ENCODE data around the gene PTPRB. TPM values are rescaled to one million over a fixed set of nuclear protein-coding genes. Genes with fewer than 3 reads are reported as not detected.

PTPRB gene
- total RNA-seq, 1 experiment from 2014 or later = 0.82 TPM

DNA sequence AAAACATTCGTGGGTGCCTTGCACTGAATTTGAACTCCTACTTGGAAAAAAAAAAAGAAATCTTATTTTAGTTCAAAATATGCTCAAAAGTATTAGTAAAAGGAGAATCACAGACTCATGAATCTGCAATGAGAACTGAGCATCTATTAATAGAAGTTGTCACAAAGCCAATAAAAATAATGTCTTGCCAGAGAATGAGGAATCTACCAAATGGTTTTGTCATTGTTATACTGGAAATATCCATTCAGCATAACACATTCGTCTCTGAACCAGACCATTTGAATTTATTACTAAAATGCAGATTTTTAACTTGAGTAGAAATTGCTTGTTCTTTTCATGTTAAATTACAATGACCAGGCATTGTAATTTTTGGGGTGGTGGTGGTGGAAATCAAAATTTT is 11.6 kb upstream of the PTPRB start:
- POLR2A ChIA-PET = interaction anchor here (1.1 kb wide), 1 partner anchor 10 kb away, joined by 3 read pairs; no protein-coding TSS in a partner anchor
- H3K36me3 Mint-ChIP-seq (ENCODE audit: insufficient read depth, unreplicated experiment) = no peaks in the 10 kb centered on the region
- no peaks in the 10 kb centered on the region for H3K9me3 Mint-ChIP-seq (ENCODE audit: unreplicated experiment)
- TF ChIP-seq, protein P1, sequence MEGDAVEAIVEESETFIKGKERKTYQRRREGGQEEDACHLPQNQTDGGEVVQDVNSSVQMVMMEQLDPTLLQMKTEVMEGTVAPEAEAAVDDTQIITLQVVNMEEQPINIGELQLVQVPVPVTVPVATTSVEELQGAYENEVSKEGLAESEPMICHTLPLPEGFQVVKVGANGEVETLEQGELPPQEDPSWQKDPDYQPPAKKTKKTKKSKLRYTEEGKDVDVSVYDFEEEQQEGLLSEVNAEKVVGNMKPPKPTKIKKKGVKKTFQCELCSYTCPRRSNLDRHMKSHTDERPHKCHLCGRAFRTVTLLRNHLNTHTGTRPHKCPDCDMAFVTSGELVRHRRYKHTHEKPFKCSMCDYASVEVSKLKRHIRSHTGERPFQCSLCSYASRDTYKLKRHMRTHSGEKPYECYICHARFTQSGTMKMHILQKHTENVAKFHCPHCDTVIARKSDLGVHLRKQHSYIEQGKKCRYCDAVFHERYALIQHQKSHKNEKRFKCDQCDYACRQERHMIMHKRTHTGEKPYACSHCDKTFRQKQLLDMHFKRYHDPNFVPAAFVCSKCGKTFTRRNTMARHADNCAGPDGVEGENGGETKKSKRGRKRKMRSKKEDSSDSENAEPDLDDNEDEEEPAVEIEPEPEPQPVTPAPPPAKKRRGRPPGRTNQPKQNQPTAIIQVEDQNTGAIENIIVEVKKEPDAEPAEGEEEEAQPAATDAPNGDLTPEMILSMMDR (IDR thresholded peaks at IDR 0.05; ENCODE audit: unreplicated experiment) = no peak
- peaks cover 24% of the 10 kb centered on the region for H3K4me1 Mint-ChIP-seq (ENCODE audit: insufficient read depth, unreplicated experiment)
- CTCF ChIA-PET = interaction anchor here (0.5 kb wide), 1 partner anchor 82 kb away, joined by 3 read pairs; no protein-coding TSS in a partner anchor
- H3K27ac Mint-ChIP-seq (ENCODE audit: low read depth, unreplicated experiment) = no peak overlapping the region
- BruUV-seq (replicated peaks) = no TSS peak
- intact Hi-C loops (cut with micrococcal nuclease) = no loop called here
- no peak overlapping the region for H3K4me3 Mint-ChIP-seq (ENCODE audit: unreplicated experiment)
- DNase-seq (ENCODE audit: unreplicated experiment) = peak; percentile 61
- H3K27me3 Mint-ChIP-seq (ENCODE audit: insufficient read depth, unreplicated experiment) = no peaks in the 10 kb centered on the region

DNA sequence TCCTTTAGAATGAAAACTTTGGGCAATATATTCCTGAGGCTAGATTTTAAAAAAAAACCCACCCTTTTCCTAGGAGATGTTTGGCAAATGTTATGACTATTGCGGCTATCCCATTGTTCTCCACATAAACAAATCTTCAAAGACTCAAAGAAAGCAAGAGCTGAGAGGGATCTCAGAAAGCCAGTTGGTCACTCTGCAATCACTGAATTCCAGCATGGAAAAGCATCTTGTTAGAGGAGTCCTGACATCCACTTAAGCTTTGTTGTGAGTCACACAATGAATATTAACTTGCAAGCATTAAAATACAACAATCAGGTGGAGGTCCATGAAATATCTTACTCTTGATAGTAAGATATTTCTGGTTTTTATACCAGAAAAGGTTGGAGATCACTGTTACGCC is 11.0 kb upstream of the PTPRB start:
- Mint-ChIP-seq H3K4me3 (ENCODE audit: unreplicated experiment) (no peak overlapping the region), H3K4me1 (ENCODE audit: insufficient read depth, unreplicated experiment) (peaks cover 24% of the 10 kb centered on the region), H3K36me3 (ENCODE audit: insufficient read depth, unreplicated experiment) (no peaks in the 10 kb centered on the region), H3K9me3 (ENCODE audit: unreplicated experiment) (no peaks in the 10 kb centered on the region), H3K27me3 (ENCODE audit: insufficient read depth, unreplicated experiment) (no peaks in the 10 kb centered on the region), H3K27ac (ENCODE audit: low read depth, unreplicated experiment) (no peak overlapping the region)
- CTCF ChIA-PET = interaction anchor here (0.5 kb wide), 1 partner anchor 82 kb away, joined by 3 read pairs; no protein-coding TSS in a partner anchor
- POLR2A ChIA-PET = interaction anchor here (0.7 kb wide), 1 partner anchor 509 kb away, joined by 3 read pairs; the partner anchor contains the start of gene TSPAN8
- BruUV-seq (replicated peaks) = no TSS peak
- no peak for DNase-seq (ENCODE audit: unreplicated experiment)
- TF ChIP-seq, protein P1 (IDR thresholded peaks at IDR 0.05; ENCODE audit: unreplicated experiment) = no peak
- intact Hi-C loops (cut with micrococcal nuclease) = no loop called here

DNA sequence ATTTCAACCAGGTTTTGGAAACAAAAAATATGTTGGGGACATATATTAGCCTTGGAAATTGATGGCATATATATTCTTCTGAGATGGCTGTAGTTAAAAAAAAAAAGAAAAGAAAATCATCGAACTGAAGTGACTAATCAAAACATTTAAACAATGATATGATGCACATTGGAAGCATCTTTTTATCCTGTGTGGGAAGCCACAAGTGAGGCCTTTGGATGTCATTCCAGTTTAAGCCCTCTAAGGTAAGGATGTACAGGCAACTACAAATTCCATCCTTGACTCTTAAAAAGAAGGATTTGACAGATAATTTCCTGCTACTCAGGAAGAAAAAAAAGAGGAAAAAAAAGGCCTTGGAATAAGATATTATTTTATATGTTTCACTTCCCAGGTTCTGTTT is 9.6 kb upstream of the PTPRB start:
- H3K4me1 Mint-ChIP-seq (ENCODE audit: insufficient read depth, unreplicated experiment) = peaks cover 17% of the 10 kb centered on the region
- no peaks in the 10 kb centered on the region for H3K36me3 Mint-ChIP-seq (ENCODE audit: insufficient read depth, unreplicated experiment)
- peak; percentile 2 for DNase-seq (ENCODE audit: unreplicated experiment)
- TF ChIP-seq, protein P1 (IDR thresholded peaks at IDR 0.05; ENCODE audit: unreplicated experiment) = no peak
- H3K27ac Mint-ChIP-seq (ENCODE audit: low read depth, unreplicated experiment) = peak overlapping the region; percentile 68
- ChIA-PET CTCF (no interaction called here), POLR2A (no interaction called here)
- no peaks in the 10 kb centered on the region for H3K27me3 Mint-ChIP-seq (ENCODE audit: insufficient read depth, unreplicated experiment)
- intact Hi-C loops (cut with micrococcal nuclease) = no loop called here
- no peak overlapping the region for H3K4me3 Mint-ChIP-seq (ENCODE audit: unreplicated experiment)
- no peaks in the 10 kb centered on the region for H3K9me3 Mint-ChIP-seq (ENCODE audit: unreplicated experiment)
- no TSS peak for BruUV-seq (replicated peaks)

DNA sequence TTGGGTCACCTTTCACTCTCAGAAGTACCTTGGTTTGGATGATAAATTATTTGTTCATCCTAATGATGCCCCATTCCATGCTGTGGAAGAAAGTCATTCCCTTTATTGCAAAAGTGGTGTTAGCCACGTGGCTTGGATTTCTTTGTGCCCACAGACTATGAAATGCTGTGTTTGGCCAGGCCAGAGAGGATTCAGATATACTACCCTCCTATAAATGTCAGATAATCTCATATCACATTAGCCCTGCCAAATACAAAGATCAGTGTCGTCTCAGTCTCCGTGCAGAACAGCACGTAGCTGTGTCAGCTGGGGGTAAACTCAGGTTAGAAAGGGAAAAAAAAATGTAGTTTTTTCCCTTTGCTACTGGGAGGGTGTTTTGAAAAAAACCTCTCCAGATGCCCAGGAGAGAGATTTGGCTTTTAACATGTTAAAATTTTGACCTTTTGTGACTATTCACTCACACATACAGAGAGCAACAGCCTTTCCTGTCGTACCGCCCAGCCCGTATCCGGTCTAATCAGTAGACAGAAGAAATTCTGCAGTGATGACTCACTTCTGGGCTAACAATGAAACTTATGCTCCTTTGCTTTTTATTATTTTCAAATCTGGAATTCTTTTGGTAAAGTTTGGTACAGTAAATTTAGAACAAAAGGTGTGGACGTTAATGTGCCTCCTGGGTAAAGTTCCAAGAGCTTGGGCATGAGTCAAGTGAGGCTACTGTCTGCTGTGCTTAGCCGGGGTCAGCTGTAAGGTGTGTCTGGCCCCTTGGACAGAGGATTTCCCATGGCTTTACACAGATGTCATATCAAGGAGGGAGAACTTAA is 8.5 kb upstream of the PTPRB start:
- no peaks in the 10 kb centered on the region for H3K36me3 Mint-ChIP-seq (ENCODE audit: insufficient read depth, unreplicated experiment)
- peak overlapping the region; percentile 68 for H3K27ac Mint-ChIP-seq (ENCODE audit: low read depth, unreplicated experiment)
- TF ChIP-seq, protein P1 (IDR thresholded peaks at IDR 0.05; ENCODE audit: unreplicated experiment) = no peak
- peak; percentile 90 for DNase-seq (ENCODE audit: unreplicated experiment)
- TSS peak; percentile 45 for BruUV-seq (replicated peaks)
- H3K9me3 Mint-ChIP-seq (ENCODE audit: unreplicated experiment) = no peaks in the 10 kb centered on the region
- POLR2A ChIA-PET = interaction anchor here (0.7 to 1.4 kb wide), 3 partner anchors 10 to 166 kb away, joined by 3 to 8 read pairs (median 3); no protein-coding TSS in a partner anchor
- peaks cover 17% of the 10 kb centered on the region for H3K4me1 Mint-ChIP-seq (ENCODE audit: insufficient read depth, unreplicated experiment)
- peak overlapping the region; percentile 52 for H3K4me3 Mint-ChIP-seq (ENCODE audit: unreplicated experiment)
- intact Hi-C loops (cut with micrococcal nuclease) = no loop called here
- no peaks in the 10 kb centered on the region for H3K27me3 Mint-ChIP-seq (ENCODE audit: insufficient read depth, unreplicated experiment)
- CTCF ChIA-PET = interaction anchor here (0.8 kb wide), 1 partner anchor 20 kb away, joined by 3 read pairs; no protein-coding TSS in a partner anchor
